ENCODE data around the gene DIPK1B.

The DIPK1B gene

DNA sequence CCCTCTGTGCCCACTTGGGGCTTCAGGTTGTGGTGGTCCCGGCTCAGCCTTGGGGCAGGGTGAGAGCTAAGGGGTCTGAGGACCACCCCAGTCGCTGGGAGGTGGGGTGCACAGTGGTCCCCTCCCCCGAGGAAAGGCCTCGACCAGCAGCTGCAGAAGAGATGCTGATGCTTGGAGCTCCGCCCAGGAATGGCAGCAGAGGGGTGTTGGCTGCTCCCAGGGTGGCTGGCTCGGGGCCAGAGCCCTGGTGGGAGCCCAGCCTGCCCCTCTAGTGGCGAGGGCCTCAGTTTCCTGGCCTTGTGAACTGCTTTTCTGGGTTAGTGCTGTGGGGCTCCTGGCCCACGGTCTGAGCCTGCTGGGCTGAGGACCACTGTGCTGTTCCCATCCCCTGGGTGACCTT, 1.2 kb downstream of the DIPK1B start:
- peak overlapping the region; percentile 58 for H3K4me2 ChIP-seq (ENCODE audit: low read length)
- 0 out of 2 replicates have a peak, but pooled peaks cover 3% of the 10 kb centered on the region for H3F3A ChIP-seq (ENCODE audit: control insufficient read depth, insufficient read depth)
- no peaks in the 10 kb centered on the region for H3K79me2 ChIP-seq (ENCODE audit: control insufficient read depth, low read length)
- H3K27ac ChIP-seq (ENCODE audit: low read depth, low read length): no peak overlapping the region
- peak overlapping the region; percentile 66 for H3K4me3 ChIP-seq (ENCODE audit: low read length)
- no peaks in the 10 kb centered on the region for H3K36me3 ChIP-seq (ENCODE audit: control insufficient read depth, low read length)
- no peaks in the 10 kb centered on the region for H4K20me1 ChIP-seq (ENCODE audit: control insufficient read depth, insufficient read depth, low read depth, low read length)
- H3K9me2 ChIP-seq (replicated peaks; ENCODE audit: control insufficient read depth, low read length): no peaks in the 10 kb centered on the region
- peaks cover 31% of the 10 kb centered on the region for H3K4me1 ChIP-seq (ENCODE audit: control insufficient read depth, low read length)
- peaks cover 23% of the 10 kb centered on the region for H3K27me3 ChIP-seq (ENCODE audit: control insufficient read depth, low read length)
- no peaks in the 10 kb centered on the region for H3K9me3 ChIP-seq (ENCODE audit: control insufficient read depth, insufficient read depth, low read length)
- TF ChIP-seq EZH2phosphoT487 (IDR thresholded peaks at IDR 0.05; ENCODE audit: borderline replicate concordance, low read length): no peak
- no peak for TF ChIP-seq CTCF (IDR thresholded peaks at IDR 0.05; ENCODE audit: low read depth, low read length, poor library complexity, severe bottlenecking)

DNA sequence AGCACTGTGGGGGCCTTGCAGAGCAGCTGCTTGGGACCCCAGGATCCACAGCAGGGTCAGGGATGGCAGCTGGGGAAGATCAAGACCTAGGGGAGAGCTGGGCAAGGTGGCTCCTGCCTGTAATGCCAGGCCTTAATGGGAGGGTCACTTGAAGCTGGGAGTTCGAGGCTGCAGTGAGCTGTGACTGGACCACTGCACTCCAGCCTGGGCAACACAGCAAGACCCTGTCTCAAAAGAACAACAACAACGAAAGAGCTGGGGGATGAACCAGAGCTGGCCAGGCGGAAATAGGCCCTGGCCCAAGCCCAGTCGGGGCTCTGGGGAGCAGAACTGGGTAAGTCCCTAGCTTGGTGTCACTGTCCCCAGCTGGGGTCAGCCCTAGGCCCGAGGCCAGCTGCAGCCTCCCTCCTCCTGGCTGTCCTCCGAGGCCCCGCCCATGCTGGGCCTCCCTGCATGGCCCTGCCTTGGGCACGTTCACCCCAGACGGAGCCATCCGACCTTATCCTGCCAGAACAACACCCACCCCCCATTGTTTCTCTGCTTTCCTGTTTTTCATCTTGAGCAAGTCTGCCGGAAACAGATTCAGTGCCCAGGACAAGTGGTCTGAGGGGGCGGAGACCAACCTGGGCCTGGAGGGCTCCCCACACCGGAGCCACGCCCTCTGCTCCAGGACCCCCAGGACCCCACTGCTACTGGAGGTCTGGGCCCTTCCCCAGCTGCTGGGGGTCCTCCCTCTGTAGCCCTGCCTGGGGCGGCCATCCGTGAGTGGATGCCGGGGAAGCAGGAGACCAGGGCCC, 1.9 kb downstream of the DIPK1B start:
- Histone ChIP-seq H3F3A (ENCODE audit: control insufficient read depth, insufficient read depth) (0 out of 2 replicates have a peak, but pooled peaks cover 3% of the 10 kb centered on the region), H3K9me3 (ENCODE audit: control insufficient read depth, insufficient read depth, low read length) (no peaks in the 10 kb centered on the region), H4K20me1 (ENCODE audit: control insufficient read depth, insufficient read depth, low read depth, low read length) (no peaks in the 10 kb centered on the region), H3K4me1 (ENCODE audit: control insufficient read depth, low read length) (peaks cover 39% of the 10 kb centered on the region), H3K4me2 (ENCODE audit: low read length) (peak overlapping the region; percentile 58), H3K27ac (ENCODE audit: low read depth, low read length) (no peak overlapping the region), H3K27me3 (ENCODE audit: control insufficient read depth, low read length) (peaks cover 23% of the 10 kb centered on the region), H3K4me3 (ENCODE audit: low read length) (peak overlapping the region; percentile 66), H3K79me2 (ENCODE audit: control insufficient read depth, low read length) (no peaks in the 10 kb centered on the region), H3K36me3 (ENCODE audit: control insufficient read depth, low read length) (no peaks in the 10 kb centered on the region), H3K9me2 (replicated peaks; ENCODE audit: control insufficient read depth, low read length) (no peaks in the 10 kb centered on the region)
- TF ChIP-seq CTCF (IDR thresholded peaks at IDR 0.05; ENCODE audit: low read depth, low read length, poor library complexity, severe bottlenecking): no peak
- no peak for TF ChIP-seq EZH2phosphoT487 (IDR thresholded peaks at IDR 0.05; ENCODE audit: borderline replicate concordance, low read length)

DNA sequence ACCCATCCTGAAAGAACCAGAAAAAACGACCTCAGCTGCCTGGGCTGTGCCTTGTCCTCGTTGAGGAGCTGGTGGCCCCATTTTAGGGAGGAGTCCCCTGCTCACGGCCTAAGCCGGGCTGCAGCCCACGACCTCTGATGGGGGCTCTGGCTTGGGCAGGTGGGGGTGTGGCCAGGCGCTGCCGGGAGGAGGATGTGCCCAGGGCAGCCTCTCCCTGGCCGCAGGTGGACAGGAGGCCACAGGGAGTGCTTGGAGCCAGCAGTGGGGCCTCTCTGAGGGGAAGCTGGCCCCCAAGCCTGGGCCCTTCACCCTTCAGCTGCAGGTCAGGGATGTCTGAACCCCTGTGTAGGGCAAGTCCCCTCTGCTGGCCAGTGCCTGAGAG, 2.5 kb downstream of the DIPK1B start:
- Histone ChIP-seq H3K9me2 (replicated peaks; ENCODE audit: control insufficient read depth, low read length) (no peaks in the 10 kb centered on the region), H3K27me3 (ENCODE audit: control insufficient read depth, low read length) (peaks cover 23% of the 10 kb centered on the region), H3K36me3 (ENCODE audit: control insufficient read depth, low read length) (no peaks in the 10 kb centered on the region), H3K4me1 (ENCODE audit: control insufficient read depth, low read length) (peaks cover 45% of the 10 kb centered on the region), H3K27ac (ENCODE audit: low read depth, low read length) (no peak overlapping the region), H3K4me2 (ENCODE audit: low read length) (peak overlapping the region; percentile 58), H3K4me3 (ENCODE audit: low read length) (peak overlapping the region; percentile 66; the same call in 1 of the 2 replicates), H4K20me1 (ENCODE audit: control insufficient read depth, insufficient read depth, low read depth, low read length) (no peaks in the 10 kb centered on the region), H3K79me2 (ENCODE audit: control insufficient read depth, low read length) (no peaks in the 10 kb centered on the region), H3F3A (ENCODE audit: control insufficient read depth, insufficient read depth) (0 out of 2 replicates have a peak, but pooled peaks cover 3% of the 10 kb centered on the region), H3K9me3 (ENCODE audit: control insufficient read depth, insufficient read depth, low read length) (no peaks in the 10 kb centered on the region)
- no peak for TF ChIP-seq EZH2phosphoT487 (IDR thresholded peaks at IDR 0.05; ENCODE audit: borderline replicate concordance, low read length)
- TF ChIP-seq CTCF (IDR thresholded peaks at IDR 0.05; ENCODE audit: low read depth, low read length, poor library complexity, severe bottlenecking): no peak
